GM21786 (cell line): ENCODE results near the gene RBCK1.
"Not testable (repeated sequence)": the region's sequence is repeated elsewhere in the genome, so short reads cannot be mapped to it uniquely, and the experiment has no call there.

ENCODE experiments used
- ATAC-seq: cut with Tn5 transposase; IDR thresholded peaks from one replicate; pipeline ENCODE4 v1.9.1; 2021; ENCODE audit not compliant: unreplicated experiment

Gene RBCK1

DNA sequence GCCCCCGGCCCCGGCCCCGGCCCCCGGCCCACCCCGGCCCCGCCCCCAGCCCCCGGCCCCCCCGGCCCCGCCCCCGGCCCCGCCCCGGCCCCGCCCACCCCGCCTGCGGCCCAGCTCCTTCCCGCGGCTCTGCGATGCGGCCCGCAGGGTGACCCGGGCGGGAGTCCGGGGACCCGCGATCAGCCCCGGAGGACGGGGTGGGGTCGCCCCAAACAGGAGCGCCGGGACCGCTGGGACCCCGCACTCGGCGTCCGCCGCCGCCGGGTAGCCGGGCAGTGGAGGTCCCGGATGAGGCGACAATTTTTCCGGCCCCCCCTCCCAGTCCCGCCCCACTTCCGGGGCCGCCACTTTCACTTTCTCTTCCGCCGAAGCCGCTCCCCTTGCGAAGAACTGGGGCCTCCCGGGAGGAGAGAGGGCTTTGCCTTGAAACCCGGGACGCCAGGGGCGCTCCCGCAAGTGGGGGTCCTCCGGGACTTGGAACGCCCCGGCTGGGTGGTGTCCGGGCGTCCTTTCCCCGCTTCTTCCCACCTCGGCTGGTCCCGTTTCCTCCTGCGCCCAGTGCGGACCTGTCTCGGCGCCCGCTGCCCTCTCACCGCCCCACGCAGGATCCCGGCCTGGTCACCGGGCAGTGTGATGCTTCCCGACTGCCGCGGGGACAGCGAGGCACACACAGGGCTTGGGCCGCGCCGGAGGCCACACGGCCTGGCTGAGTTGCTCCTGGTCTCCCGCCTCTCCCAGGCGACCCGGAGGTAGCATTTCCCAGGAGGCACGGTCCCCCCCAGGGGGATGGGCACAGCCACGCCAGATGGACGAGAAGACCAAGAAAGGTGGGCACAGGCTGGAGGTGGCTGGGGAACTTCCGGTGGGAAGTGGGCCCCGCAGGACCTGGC, at the start of gene RBCK1:
TSS of gene RBCK1 (plus strand) at position 347 of the 890 bp plus-strand sequence. CDS start at position 806, 459 bp downstream.
- ATAC-seq = peak; percentile 64

DNA sequence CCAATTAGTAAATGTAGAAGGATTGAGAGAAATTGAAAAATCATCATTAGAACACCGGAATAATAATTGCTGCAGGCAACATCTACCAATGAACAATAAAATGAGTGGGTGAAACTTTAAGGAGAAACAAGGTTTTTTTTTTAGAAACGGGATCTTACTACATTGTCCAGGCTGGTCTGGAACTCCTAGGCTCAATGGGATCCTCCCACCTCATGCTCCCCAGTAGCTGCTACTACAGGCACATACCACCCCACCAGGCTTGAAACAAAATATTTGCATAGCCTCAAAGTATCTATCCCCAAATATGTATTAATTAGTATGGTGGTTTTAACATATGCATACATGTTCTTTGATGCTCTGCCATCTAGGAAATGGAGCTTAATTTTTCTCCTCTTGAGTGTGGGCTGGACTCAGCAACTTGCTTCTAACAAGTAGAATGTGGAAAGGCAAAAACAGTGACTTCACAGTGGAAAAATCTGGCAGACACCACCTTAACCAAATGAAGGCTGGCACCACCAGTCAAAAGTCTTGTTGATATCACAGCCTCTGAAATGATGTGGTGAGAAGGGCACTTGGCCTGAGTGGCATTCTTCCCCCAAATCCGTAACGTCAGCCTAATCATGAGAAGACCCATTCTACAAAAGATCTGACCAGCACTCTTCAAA, 49.1 kb upstream of the RBCK1 start:
- ATAC-seq = no peak

- peak; percentile 66 for ATAC-seq
These were observed 46.5 kb upstream of the RBCK1 start for GRCh38 chr20:361561-361960.

GRCh38 chr20:362271-363254, 45.5 kb upstream of the RBCK1 start:
- no peak for ATAC-seq

DNA sequence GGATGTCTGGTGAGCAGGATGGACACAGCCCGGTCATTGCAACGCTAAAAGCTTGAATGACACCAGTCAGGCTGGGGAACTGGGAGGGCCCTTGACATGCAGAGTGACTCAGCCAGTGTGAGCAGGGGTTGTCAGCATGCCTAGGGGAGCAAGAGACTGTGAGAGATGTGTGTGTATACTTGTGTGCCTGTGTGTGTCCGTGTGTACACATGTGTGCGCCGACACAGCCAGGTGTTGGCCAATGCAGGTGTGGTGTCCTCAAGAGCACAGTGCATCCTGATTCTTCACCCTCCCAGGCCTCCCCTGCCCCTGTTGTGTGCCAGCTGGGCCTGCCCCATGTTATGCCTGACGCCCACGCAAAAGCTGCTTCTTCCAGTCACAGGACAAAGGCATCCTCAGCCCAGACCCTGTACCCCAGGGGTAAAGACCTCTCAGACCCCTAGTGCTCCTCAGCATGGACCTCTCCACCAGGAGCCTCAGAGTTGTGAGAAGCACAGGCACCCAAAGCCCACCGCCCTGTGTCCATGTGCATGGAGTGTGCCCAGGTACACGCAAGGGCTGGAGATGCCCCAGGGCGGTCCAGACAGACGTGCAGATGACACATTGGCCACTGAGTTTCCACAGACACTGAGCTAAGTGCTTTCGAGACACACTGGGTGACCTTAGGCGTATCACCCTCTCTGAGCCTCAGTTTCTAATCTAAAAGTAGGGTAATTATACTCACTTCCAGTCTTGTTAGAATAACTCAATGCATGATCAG, 44.6 kb upstream of the RBCK1 start:
- no peak for ATAC-seq

DNA sequence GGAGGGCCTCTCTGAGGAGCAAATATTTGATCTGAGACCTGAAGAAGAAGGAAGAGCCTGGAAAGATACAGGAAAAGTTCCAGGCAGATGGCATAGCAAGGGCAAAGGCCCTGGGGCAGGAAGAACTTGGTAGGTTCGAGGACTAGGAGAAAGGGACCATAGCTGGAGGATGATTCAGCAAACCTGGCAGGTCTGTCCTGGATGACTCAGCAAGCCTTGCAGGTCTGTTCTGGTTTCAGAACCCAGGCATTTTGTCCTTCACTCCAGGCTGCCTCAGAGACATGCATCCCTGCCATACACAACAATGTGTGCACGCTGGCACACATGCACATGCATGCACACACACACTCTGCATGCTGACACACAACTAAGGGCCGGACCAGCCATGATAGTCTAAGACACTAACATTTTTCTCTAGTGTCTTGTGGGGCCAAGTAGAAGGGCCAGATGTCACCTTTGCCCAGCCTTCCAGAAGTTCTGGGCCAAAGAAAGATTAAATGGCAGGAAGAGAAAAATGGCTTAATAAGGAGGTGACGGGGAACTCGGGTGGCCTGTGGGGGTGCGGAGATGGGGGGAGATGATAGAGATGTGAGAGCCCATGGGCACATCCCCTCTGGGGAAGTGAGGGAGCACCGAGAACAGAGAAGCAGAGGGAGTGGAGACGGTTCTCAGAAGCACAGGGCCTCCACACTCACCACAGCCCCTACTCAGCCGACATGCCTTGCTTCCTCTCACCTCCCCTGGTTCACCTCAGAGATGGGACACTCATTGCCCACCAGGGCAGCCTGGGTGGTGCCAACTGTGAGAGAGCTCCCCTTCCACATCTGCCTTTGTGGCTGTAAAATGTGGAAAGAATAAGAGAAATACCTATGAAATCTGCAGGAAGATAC, 42.9 kb upstream of the RBCK1 start:
- ATAC-seq = no peak

DNA sequence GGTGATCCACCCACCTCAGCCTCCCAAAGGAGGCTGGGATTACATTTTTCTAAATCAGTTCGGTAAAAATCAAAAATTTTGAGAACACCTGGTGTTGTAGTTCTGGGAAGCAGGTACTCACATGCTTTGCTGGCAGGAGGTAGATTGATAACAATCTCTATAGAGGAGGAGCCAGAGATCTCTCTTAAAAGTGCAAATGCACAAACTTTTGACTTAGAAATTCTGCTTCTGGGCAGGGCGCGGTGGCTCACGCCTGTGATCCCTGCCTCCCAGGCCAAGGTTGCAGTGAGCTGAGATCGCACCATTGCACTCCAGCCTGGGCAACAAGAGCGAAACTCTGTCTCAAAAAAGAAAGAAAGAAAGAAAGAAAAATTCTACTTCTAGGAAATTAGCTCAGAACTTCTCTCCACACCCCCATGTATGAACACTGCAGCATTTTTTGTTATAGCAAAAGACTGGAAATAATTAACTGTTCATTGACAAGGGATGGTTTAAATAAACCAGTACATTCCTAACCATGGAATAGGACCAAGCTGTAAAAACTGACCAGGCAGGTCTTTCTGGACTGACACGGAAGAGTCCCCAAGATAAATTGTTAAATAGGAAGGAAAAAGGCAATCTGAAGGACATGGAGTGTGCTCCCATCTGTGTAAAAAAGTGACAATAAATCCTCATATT, 41.9 kb upstream of the RBCK1 start:
- no peak for ATAC-seq

- no peak for ATAC-seq
These were observed 41.2 kb upstream of the RBCK1 start for GRCh38 chr20:366719-367485.

DNA sequence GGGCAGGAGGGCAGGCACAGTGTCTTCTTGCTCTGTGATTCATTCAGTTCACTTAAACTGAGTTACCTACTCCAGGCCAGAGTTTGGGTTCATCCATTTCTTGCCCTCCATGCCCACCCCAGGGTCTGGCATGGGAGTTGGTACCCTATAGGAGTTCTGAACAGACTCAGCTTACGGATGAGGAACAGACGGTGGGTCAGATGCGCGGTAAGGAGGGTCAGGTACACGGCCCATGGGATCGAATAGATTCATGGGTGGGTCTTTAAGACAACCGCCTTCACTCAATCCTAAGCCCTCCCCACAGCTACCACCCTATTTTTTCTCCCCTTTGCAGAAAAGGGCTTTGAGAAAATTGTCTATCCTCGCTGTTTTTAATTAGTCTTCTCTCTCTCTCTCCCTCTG, 40.6 kb upstream of the RBCK1 start:
- no peak for ATAC-seq

DNA sequence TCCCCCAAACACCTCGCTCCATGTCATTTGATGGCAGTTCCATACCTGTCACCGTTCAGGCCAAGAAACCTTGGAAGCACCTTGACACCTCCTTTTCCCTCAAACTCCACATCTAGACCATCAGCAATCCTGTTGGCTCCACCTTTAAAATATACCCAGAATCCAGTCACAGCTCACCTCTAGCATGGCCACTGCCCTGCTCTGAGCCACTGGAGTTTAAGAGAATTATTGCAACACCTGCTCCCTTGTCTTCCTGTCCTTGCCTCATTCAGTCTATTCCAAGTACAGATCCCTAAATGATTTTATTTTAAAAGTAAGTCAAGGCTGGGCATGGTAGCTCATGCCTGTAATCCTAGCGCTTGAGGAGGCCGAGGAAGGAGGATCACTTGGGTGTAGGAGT, 39.2 kb upstream of the RBCK1 start:
- no peak for ATAC-seq

DNA sequence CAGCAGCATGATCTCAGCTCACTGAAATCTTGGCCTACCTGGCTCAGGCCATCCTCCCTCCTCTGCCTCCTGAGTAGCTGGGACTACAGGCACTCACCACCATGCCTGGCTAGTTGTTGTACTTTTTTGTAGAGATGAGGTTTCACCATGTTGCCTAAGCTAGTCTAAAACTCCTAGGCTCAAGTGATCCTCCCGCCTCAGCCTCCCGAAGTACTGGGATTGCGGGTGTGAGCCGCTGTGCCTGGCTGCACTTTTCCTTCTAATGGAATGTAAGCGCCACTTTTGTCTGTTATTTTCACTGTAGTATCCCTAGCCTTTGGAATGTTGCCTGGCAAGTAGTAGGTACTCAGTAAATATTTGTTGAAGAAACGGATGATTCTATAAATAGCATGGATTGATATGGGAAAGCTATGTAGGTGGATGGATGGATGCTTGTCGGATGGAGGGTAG, 37.9 kb upstream of the RBCK1 start:
- ATAC-seq = no peak

- ATAC-seq = no peak
These were observed 36.9 kb upstream of the RBCK1 start for GRCh38 chr20:370977-371754.

DNA sequence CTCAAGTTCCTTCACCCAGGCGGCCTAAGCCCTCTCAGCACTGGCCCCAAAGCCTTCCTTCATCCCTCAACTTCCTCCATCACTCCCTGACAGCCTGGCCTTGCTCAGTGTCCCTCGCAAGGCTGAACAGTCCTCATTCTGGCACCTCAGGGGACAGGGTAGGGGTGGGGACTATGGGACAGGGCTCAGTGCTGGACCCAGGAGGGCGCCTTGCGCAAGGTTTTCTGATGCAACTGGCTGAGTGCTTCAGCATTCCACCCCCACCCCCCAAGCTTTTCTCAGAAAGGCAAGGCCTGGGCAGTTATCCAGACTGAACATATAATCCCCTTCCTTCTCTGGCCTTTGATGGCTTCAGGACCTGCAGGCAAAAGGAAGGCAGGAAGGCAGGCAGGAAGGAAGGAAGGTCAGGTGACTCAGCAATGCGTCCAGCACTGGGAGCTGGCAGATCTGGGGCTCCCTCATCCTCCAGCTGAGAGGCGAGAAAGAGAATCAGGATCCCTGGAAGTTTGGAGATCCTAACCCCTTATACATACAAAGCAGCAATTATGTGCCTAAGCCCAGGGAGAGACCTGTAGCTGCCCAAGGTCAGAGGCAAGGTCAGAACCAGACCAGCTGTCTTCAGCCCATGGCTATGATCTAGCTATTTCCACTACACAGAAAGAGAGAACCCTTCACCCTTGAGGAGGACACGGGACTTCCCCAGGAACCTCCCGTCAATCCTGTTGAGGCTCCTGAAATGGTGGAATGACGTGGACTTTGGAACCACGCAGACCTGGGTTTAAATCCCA, 36.1 kb upstream of the RBCK1 start:
- no peak for ATAC-seq

DNA sequence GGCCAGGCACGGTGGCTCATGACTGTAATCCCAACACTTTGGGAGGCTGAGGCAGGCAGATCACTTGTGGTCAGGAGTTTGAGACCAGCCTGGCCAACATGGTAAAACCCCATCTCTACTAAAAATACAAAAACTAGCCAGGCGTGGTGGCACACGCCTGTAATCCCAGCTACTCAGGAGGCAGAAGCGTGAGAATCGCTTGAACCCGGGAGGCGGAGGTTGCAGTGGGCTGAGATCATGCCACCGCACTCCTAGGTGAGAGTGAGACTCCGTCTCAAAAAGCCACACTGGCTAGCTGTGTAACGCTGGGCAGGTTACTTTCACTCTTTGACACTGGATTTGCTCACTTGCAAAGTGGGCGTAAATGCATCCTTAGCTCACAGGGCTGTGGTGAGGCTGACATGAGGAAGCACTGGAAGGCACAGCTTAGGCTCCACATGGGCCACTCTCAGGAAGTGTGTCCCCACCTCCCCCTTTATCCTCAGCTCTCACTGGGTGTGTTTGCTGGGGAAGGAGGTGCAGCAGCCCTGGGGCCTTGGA, 35.5 kb upstream of the RBCK1 start:
- not testable (repeated sequence) for ATAC-seq

- no peak for ATAC-seq
These were observed 34.8 kb upstream of the RBCK1 start for GRCh38 chr20:373171-373890.
